ENCODE results near the gene DHRS13.

DNA sequence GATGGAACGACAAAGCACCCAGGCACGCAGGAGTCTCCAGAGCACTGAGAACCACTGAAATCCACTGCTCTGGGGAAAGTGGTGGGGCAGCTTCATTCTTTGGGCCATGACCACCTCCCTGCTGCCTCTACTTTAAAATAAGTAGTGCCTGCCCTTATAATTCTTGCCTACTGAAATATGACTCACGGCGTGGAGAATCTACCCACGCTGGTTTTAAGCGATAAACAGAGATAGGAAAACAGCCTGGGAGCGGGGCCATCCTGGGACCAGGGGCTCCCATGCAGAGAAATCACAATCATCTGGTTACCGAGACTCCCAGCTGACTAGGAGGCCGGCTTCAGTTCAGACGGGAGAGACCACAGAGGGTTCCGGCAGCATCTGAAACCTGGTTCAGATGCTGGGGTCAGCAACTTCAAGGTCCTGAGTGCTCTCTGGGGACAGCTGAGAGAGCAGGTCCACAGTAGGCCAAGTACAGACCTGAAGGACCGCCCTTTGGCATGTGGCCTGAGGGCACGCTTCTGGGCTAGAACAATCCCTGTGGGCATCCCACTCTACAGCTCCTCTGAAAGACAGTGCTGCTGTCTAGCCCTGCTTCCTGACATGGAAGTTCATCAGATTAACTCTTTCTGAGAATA is 8.6 kb upstream of the DHRS13 start:
- TF ChIP-seq, protein P1, sequence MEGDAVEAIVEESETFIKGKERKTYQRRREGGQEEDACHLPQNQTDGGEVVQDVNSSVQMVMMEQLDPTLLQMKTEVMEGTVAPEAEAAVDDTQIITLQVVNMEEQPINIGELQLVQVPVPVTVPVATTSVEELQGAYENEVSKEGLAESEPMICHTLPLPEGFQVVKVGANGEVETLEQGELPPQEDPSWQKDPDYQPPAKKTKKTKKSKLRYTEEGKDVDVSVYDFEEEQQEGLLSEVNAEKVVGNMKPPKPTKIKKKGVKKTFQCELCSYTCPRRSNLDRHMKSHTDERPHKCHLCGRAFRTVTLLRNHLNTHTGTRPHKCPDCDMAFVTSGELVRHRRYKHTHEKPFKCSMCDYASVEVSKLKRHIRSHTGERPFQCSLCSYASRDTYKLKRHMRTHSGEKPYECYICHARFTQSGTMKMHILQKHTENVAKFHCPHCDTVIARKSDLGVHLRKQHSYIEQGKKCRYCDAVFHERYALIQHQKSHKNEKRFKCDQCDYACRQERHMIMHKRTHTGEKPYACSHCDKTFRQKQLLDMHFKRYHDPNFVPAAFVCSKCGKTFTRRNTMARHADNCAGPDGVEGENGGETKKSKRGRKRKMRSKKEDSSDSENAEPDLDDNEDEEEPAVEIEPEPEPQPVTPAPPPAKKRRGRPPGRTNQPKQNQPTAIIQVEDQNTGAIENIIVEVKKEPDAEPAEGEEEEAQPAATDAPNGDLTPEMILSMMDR (IDR thresholded peaks at IDR 0.05): no peak
- no peak for TF ChIP-seq POLR2A (IDR thresholded peaks at IDR 0.05)
